Stimulated activated CD4-positive, alpha-beta T cell treated with anti-CD3 and anti-CD28 coated beads, TNF-alpha, amount 100 ng/mL, for 24 hours (primary cell): ENCODE measurements around the gene SLC44A3.

Experiments used
- DNase-seq, 3 experiments: peaks; one replicate each; pipeline ENCODE4 v3.0.0-alpha.2; 2020; ENCODE audit warnings: low read depth in 3 of 3

Gene SLC44A3

GRCh38 chr1:94819945-94820746 is at the start of gene SLC44A3:
Gene SLC44A3 (plus strand): TSS chr1:94820357. CDS start chr1:94820452, 95 bp downstream.
- DNase-seq: peak in 1 of 3 experiments; percentile 4

- no peak for DNase-seq
Observed at GRCh38 chr1:94772230-94772641, 47.9 kb upstream of the SLC44A3 start.

DNA sequence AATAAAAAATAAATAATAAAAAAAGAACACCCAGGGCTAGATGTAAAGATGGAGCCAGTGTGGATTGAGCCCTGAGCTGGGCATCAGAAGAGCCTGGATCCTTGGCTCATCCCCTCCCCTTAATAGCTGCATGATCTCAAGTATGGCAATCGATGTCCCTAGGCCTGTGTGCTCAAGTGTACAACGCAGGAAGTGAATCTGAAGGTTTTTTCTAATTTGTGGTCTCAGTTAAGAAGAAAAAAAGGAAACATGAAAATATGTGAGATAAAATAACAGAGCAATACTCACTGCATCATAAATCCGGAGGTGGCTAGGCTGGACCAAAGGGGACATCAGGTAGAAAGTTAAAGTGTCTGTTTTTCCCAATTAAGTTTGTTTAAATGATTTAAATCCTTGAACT is 47.3 kb upstream of the SLC44A3 start:
- no peak for DNase-seq

- no peak for DNase-seq
Observed at GRCh38 chr1:94773296-94773809, 46.8 kb upstream of the SLC44A3 start.

GRCh38 chr1:94773931-94774422 is 46.2 kb upstream of the SLC44A3 start:
- no peak for DNase-seq

GRCh38 chr1:94776474-94776873 is 43.7 kb upstream of the SLC44A3 start:
- DNase-seq: no peak

- no peak for DNase-seq
Observed at GRCh38 chr1:94777281-94777680, 42.9 kb upstream of the SLC44A3 start.

- no peak for DNase-seq
Observed at GRCh38 chr1:94778808-94779207, 41.3 kb upstream of the SLC44A3 start.

- no peak for DNase-seq
Observed at GRCh38 chr1:94783342-94784189, 36.6 kb upstream of the SLC44A3 start.

DNA sequence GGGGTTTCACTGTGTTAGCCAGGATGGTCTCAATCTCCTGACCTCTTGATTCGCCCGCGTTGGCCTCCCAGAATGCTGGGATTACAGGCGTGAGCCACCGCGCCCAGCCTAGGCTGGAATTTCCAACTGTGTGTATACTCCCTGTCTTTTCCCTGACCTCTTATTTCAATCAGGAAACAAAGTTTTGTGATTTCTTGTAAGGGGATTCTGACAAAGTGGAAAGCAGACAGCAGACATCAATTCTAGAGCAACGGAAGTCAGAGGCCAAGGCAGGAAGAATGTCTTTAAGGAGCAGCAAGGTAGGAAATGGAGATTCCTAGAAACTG is 36.0 kb upstream of the SLC44A3 start:
- no peak for DNase-seq

DNA sequence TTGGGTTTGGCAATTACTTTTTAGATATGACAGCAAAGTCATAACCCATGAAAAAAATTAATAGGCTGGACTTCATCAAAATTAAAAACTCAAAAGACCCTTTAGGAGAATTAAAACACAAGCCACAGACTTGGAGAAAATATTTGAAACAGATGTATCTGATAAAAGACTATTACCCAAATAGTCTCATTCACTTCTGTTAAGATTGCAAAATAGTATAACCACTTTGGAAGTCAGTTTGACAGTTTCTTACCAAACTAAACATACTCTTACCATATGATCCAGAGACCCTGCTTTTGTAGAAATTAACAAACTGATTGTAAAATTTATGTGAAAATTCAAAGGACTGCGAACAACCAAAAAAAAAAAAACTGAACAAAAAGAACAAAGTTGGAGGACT is 32.5 kb upstream of the SLC44A3 start:
- no peak for DNase-seq

DNA sequence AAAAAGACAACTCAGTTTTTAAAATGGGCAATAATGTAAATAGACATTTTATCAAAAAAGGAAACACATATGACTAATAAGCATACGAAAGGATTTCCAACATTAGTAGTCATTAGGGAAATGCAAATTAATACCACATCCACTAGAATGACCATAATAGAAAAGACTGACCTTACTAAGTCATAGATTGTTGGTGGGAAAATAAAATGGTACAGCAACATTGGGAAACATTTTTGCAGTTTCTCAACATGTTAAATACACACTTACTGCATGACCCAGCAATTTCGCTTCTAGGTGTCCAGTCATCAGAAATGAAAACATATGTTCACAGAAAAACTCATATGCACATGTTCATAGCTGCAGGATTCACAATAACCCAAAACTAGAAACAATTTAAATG is 29.9 kb upstream of the SLC44A3 start:
- DNase-seq: no peak

- DNase-seq: no peak
Observed at GRCh38 chr1:94790670-94791069, 29.5 kb upstream of the SLC44A3 start.

- DNase-seq: no peak
Observed at GRCh38 chr1:94792473-94793295, 27.5 kb upstream of the SLC44A3 start.

DNA sequence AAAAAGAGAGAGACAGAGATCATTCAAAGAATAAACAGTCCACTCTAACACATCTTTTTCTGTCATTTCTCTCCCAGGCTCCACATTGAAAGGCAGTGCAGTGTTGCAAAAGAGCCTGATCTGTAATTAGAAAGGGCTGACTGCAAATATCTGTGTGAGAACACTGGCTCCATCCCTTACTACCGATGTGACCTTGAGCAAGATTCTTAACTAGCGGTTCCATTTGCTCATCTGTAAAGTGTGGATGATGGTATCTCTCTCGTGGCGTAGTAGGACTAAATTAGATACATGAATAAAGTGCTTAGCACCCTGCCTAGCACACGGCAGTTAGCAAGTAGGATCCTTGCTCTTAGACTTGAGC is 26.9 kb upstream of the SLC44A3 start:
- DNase-seq: no peak

GRCh38 chr1:94795434-94795833 is 24.7 kb upstream of the SLC44A3 start:
- no peak for DNase-seq

DNA sequence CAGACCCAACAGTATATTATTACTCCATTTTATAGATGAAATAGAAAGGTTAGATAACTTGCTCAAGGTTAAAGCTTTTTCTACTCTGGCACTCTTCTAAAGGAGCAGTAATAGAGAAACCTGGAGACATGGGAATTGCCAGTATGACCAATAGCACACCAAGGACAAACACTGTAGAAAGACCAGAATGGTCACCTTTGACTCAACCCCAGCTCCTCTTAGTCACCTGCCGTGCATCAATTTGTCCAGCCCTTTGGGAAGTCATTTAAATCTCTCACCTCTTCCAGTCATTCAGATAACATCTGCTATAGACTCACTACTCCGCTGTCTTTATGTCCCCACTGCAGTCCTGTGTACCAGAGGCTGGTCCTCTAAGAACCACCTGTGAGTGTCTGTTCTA is 23.9 kb upstream of the SLC44A3 start:
- DNase-seq: no peak

DNA sequence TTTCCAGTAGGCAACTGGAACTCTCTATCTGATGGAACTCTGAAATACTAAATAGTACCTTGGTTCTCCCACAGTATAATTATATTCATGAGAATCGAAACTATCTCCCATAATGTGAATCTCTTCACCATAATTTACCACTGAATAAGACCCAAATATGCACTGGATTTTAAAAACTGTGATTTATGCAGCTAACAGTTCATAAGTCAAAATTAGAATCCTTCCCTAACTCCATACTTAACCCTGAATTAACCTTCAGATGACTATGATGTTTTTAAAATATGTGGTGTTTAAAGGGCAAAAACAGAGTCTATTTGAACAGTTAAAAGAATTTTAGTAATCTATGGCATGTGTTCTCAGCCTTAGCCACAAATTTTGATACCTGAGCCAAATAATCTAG is 22.9 kb upstream of the SLC44A3 start:
- no peak for DNase-seq

DNA sequence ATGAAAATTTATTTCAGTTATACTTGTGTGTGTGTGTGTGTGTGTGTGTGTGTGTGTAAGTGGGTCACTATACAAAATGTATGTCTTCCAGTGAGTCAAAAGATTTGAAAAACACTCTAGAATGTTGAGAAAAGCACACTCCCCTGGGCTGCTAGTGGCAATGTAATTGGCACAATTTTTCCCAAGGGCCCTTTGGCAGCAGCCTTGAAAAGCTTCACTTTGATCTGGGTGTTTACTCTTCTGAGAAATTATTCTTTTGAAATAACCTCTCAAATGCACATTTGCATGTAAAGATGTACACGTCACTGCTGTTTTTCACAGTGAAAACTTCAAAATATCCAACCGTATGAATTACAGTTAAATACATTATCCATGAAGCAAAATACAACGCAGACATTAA is 22.1 kb upstream of the SLC44A3 start:
- no peak for DNase-seq

- no peak for DNase-seq
Observed at GRCh38 chr1:94798462-94798861, 21.7 kb upstream of the SLC44A3 start.

DNA sequence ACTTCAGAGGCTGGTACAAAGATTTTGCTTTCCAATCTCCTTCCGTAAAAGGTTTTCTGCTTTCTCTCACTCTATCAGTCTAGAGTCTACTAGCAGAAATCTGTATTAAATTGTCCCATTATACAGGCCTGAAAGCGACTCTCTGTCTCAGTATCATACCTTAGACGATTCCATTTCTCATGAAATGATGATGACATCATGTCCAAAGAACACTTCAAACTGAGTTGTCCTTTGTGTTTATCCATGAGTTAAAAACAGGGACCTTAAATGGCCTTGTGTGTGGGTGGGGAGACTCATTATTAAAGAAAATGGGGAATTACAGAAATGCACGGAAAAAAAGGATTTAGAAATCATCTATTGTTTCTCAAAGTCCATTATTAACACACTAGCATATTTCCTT is 21.0 kb upstream of the SLC44A3 start:
- DNase-seq: no peak
